Measurements from ENCODE around the gene WDR13.

- no peak for TF ChIP-seq POLR2A (IDR thresholded peaks at IDR 0.05)
- TF ChIP-seq CTCF (IDR thresholded peaks at IDR 0.05): no peak
- no peak for TF ChIP-seq EP300 (IDR thresholded peaks at IDR 0.05)
These were observed 36.6 kb upstream of the WDR13 start for GRCh38 chrX:48560681-48561080.

All from tibial nerve (tissue), 4 donors.